ENCODE results near the gene ADAMTS10.

DNA sequence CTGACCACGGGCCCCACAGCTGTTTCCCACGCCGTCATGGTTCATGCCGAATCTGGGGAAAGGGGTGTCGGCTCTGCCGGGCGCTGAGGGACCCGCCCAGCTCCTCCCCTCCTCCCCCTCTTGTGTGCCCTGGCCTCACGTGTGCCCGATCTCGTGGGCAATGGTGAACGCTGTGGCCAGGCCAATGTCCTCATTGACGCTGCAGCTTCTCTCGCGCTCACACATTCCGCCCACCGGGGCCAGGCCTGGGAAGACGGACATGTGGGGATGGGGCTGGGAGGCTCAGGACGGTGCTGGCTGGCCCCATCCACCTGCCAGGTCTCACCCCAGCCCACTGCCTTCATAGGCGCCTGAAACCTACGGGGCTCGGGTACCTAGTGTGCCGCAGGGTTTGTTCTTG, 14.3 kb downstream of the ADAMTS10 start:
- TF ChIP-seq CTCF (IDR thresholded peaks at IDR 0.05; ENCODE audit: low read depth, low read length, missing input control): no peak
- TF ChIP-seq FOXA1 (IDR thresholded peaks at IDR 0.05): no peak
- no peak for TF ChIP-seq REST (IDR thresholded peaks at IDR 0.05)
- TF ChIP-seq SP1 (IDR thresholded peaks at IDR 0.05): no peak
- TF ChIP-seq, protein P1, sequence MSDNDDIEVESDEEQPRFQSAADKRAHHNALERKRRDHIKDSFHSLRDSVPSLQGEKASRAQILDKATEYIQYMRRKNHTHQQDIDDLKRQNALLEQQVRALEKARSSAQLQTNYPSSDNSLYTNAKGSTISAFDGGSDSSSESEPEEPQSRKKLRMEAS (IDR thresholded peaks at IDR 0.05): no peak
- TF ChIP-seq GABPA (IDR thresholded peaks at IDR 0.05 in 1 of 2, conservative IDR thresholded peaks at IDR 0.05 in 1 of 2): no peak

All from liver (tissue), 3 donors.